HepG2 (cell line): ENCODE measurements around the gene TOP2B. TPM values are rescaled to one million over a fixed set of nuclear protein-coding genes. Genes with fewer than 3 reads are reported as not detected.

Source experiments
- ATAC-seq: fragments of 200-7000 bp; cut with Tn5 transposase; 3 replicates; pipeline ENCODE4 v1.9.1; 2020; ENCODE audit warnings: mild to moderate bottlenecking, moderate library complexity
- BruUV-seq: library from RNA; stranded (reverse); fragments of 400-500 nt; replicated peaks from 2 replicates; lab custom pipeline; 2021; lab: Mats Ljungman, UMichigan
- CTCF ChIA-PET: fragments of 300-600 bp; formaldehyde crosslinking; extraction: SDS; loops from one replicate; lab custom pipeline; 2021; ENCODE audit warnings: low total read pairs, inconsistent platforms, low intra/inter-chr PET ratio; lab: Yijun Ruan, JAX
- POLR2A ChIA-PET: fragments of 350-600 bp; sonication (Branson Sonifier 250); formaldehyde crosslinking; loops from one replicate; lab custom pipeline; 2020; ENCODE audit warnings: antibody characterized with exemption, inconsistent platforms; lab: Yijun Ruan, JAX
- DNase-seq: peaks from one replicate; pipeline ENCODE4 v3.0.0-alpha.2; 2015; ENCODE audit warnings: low spot score
- FAIRE-seq: peaks from 3 replicates; lab custom pipeline; 2011; peaks lifted over from hg19 to GRCh38; lab: Jason Lieb, UNC
- H2AFZ ChIP-seq: one replicate; pipeline ENCODE4 v1.6.1; 2011; ENCODE audit warnings: low read length, inconsistent platforms
- H3K27ac ChIP-seq: fragments of 300-600 bp; 3 replicates; pipeline ENCODE4 v1.8.0; 2011; ENCODE audit warnings: mixed run types, mild to moderate bottlenecking, mixed read lengths, low read length, inconsistent platforms; ENCODE audit not compliant: insufficient read depth; ENCODE audit errors: extremely low read length
- H3K27me3 ChIP-seq, 2 experiments: fragments of 200-600 bp in 1 of 2; 2 replicates in 1 of 2; 3 replicates in 1 of 2; pipeline versions ENCODE4 v1.6.0 to v1.8.0; 2011; ENCODE audit warnings: low read length in 2 of 2, mild to moderate bottlenecking in 2 of 2, moderate library complexity in 2 of 2, inconsistent platforms in 1 of 2; ENCODE audit not compliant: insufficient read depth in 2 of 2, control insufficient read depth in 1 of 2
- H3K36me3 ChIP-seq, 2 experiments: fragments of 200-600 bp in 1 of 2; replicated peaks in 1 of 2; 2 replicates in 1 of 2; 3 replicates in 1 of 2; pipeline versions ENCODE4 v1.5.1 to v1.8.0; 2011; ENCODE audit warnings: low read length in 2 of 2, inconsistent platforms in 1 of 2; ENCODE audit not compliant: insufficient read depth in 2 of 2, control insufficient read depth in 1 of 2
- H3K4me1 ChIP-seq: 2 replicates; pipeline ENCODE4 v1.5.1; 2012; ENCODE audit warnings: low read length, inconsistent platforms; ENCODE audit not compliant: insufficient read depth
- H3K4me2 ChIP-seq: 2 replicates; pipeline ENCODE4 v1.6.0; 2011; ENCODE audit warnings: low read depth, low read length, inconsistent platforms
- H3K4me3 ChIP-seq, 3 experiments: fragments of 200-600 bp in 1 of 3; sonication (generic), shearing (Covaris generic) in 1 of 3; replicated peaks in 1 of 3; 2 replicates each; pipeline ENCODE4 v1.5.1; 2011 to 2016; ENCODE audit warnings: low read length in 3 of 3, inconsistent platforms in 2 of 3, low read depth in 2 of 3, mild to moderate bottlenecking in 2 of 3, control low read depth in 1 of 3, mixed read lengths in 1 of 3; ENCODE audit not compliant: insufficient read depth in 1 of 3
- H3K79me2 ChIP-seq: one replicate; pipeline ENCODE4 v1.6.1; 2011; ENCODE audit warnings: low read length, inconsistent platforms; ENCODE audit not compliant: insufficient read depth
- H3K9ac ChIP-seq: 2 replicates; pipeline ENCODE4 v1.6.0; 2011; ENCODE audit warnings: mild to moderate bottlenecking, low read depth, low read length, inconsistent platforms; ENCODE audit not compliant: insufficient read depth
- H3K9me3 ChIP-seq: 2 replicates; pipeline ENCODE4 v1.5.1; 2012; ENCODE audit warnings: mild to moderate bottlenecking, low read length
- H4K20me1 ChIP-seq: 2 replicates; pipeline ENCODE4 v1.6.0; 2011; ENCODE audit warnings: inconsistent platforms, mild to moderate bottlenecking, low read length, moderate library complexity; ENCODE audit not compliant: insufficient read depth
- ARID5B ChIP-seq: IDR thresholded peaks from 2 replicates; pipeline ENCODE4 v1.4.0; 2020; ENCODE audit warnings: mild to moderate bottlenecking, missing genetic modification reagents
- CCDC6 ChIP-seq: sonication (generic); formaldehyde crosslinking; IDR thresholded peaks from 2 replicates; pipeline ENCODE4 v1.8.1; 2022; ENCODE audit warnings: mild to moderate bottlenecking, missing genetic modification reagents, moderate library complexity
- FOSL2 ChIP-seq: sonication (generic); formaldehyde crosslinking; IDR thresholded peaks from 2 replicates; pipeline ENCODE4 v1.4.0; 2020; ENCODE audit warnings: missing genetic modification reagents
- FOXA3 ChIP-seq: IDR thresholded peaks from 2 replicates; pipeline ENCODE4 v1.6.1; 2016; ENCODE audit warnings: missing genetic modification reagents, missing compliant biosample characterization
- GATAD2A ChIP-seq: IDR thresholded peaks from 2 replicates; pipeline ENCODE4 v1.6.1; 2016
- KLF6 ChIP-seq: IDR thresholded peaks from 2 replicates; pipeline ENCODE4 v1.8.0; 2016; ENCODE audit warnings: missing biosample characterization, missing genetic modification reagents
- MLXIP ChIP-seq: sonication (generic); formaldehyde crosslinking; IDR thresholded peaks from 2 replicates; pipeline ENCODE4 v1.9.0; 2021; ENCODE audit warnings: missing genetic modification reagents, borderline replicate concordance
- NFE2 ChIP-seq: sonication (generic); formaldehyde crosslinking; IDR thresholded peaks from 2 replicates; pipeline ENCODE4 v1.4.0; 2020; ENCODE audit warnings: missing genetic modification reagents
- RBFOX2 ChIP-seq: fragments of 200-400 bp; formaldehyde crosslinking; IDR thresholded peaks from 2 replicates; pipeline ENCODE4 v1.6.1; 2017; ENCODE audit warnings: low read depth, mild to moderate bottlenecking, low read length
- SOX5 ChIP-seq: IDR thresholded peaks from 2 replicates; pipeline ENCODE4 v1.6.1; 2016; ENCODE audit warnings: borderline replicate concordance
- SUZ12 ChIP-seq: fragments of 150-350 bp; IDR thresholded peaks from 2 replicates; pipeline ENCODE4 v1.6.1; 2014; ENCODE audit warnings: low read depth, low read length
- ZNF282 ChIP-seq: fragments of 450-650 bp; IDR thresholded peaks from 2 replicates; pipeline ENCODE4 v1.6.1; 2018; ENCODE audit not compliant: partially characterized antibody
- ZNF629 ChIP-seq: sonication (generic); formaldehyde crosslinking; conservative IDR thresholded peaks from 2 replicates; pipeline ENCODE4 v1.5.0; 2020; ENCODE audit warnings: missing genetic modification reagents
- ZNF747 ChIP-seq: sonication (generic); formaldehyde crosslinking; IDR thresholded peaks from 2 replicates; pipeline ENCODE4 v1.8.1; 2023; ENCODE audit warnings: missing genetic modification reagents, mild to moderate bottlenecking, borderline replicate concordance
- ZNF776 ChIP-seq: sonication (generic); formaldehyde crosslinking; IDR thresholded peaks from 2 replicates; pipeline ENCODE4 v1.4.0; 2020; ENCODE audit warnings: mild to moderate bottlenecking, missing genetic modification reagents
- ZNF788 ChIP-seq: sonication (generic); formaldehyde crosslinking; IDR thresholded peaks from 2 replicates; pipeline ENCODE4 v1.5.0; 2020; ENCODE audit warnings: mild to moderate bottlenecking, missing genetic modification reagents, borderline replicate concordance
- ZNF790 ChIP-seq: sonication (generic); formaldehyde crosslinking; IDR thresholded peaks from 2 replicates; pipeline ENCODE4 v1.8.0; 2022; ENCODE audit warnings: missing genetic modification reagents, mild to moderate bottlenecking, borderline replicate concordance
- ZNF800 ChIP-seq: sonication (generic); formaldehyde crosslinking; IDR thresholded peaks from 2 replicates; pipeline ENCODE4 v1.4.0; 2020; ENCODE audit warnings: missing genetic modification reagents
- WGBS: methylation state at CpG from one replicate; pipeline ENCODE4 v1.1.6; 2017; ENCODE audit warnings: low lambda C conversion rate; 5-methylcytosine and 5-hydroxymethylcytosine counted together
- in situ Hi-C: cut with HindIII; loops from 2 replicates; pipeline ENCODE4 v1.10.0; 2017; ENCODE audit warnings: low pct_unique_long_range_greater_than_20kb; ENCODE audit not compliant: extremely low pct_ligation_motif_present
- intact Hi-C: fragments of 100-400 bp; cut with micrococcal nuclease; formaldehyde crosslinking; loops from one replicate; pipeline ENCODE4 v1.10.0; 2022; ENCODE audit not compliant: unreplicated experiment
- polyA plus RNA-seq, 8 experiments: library from polyadenylated mRNA; depleted of rRNA in 3 of 8; stranded (reverse) in 7 of 8; unstranded in 1 of 8; fragments of >200 nt; fragmentation: Illumina TruSeq in 4 of 8; extraction: Trizol in 4 of 8; gene quantifications; 2 replicates each; pipeline versions ENCODE4 v1.2.1 to v1.2.3, GENCODE V29; 2011 to 2016; ENCODE audit warnings: low read depth in 4 of 8, missing spikeins in 1 of 8, mixed read lengths in 1 of 8; ENCODE audit not compliant: insufficient read depth in 1 of 8
- total RNA-seq, 5 experiments: library from RNA; depleted of rRNA; stranded (reverse); fragments of >200 nt; fragmentation: Illumina TruSeq; extraction: Trizol; gene quantifications; 2 replicates each; pipeline ENCODE4 v1.2.3, GENCODE V29; 2016; ENCODE audit warnings: low read depth in 1 of 5

TOP2B gene
- total and polyA plus RNA-seq, 2 of the 13 experiments (the other 11 are each of a cell fraction or from before 2014, with no cell fraction given), result 27.6 to 88.1 TPM

GRCh38 chr3:25582242-25582641 lies 82.5 kb downstream of the TOP2B start:
- ATAC-seq (peak; percentile 90), FAIRE-seq (peak; percentile 23), DNase-seq (peak; percentile 69)
- H3K79me2 ChIP-seq, result no peaks in the 10 kb centered on the region
- no TSS peak for BruUV-seq
- H3K4me2 ChIP-seq, result no peak overlapping the region
- no peak overlapping the region for H3K9ac ChIP-seq
- H3K4me3 ChIP-seq, result no peak overlapping the region
- ChIA-PET CTCF (no interaction called here), POLR2A (no interaction called here)
- H3K9me3 ChIP-seq, result no peaks in the 10 kb centered on the region
- no peaks in the 10 kb centered on the region for H3K36me3 ChIP-seq
- intact Hi-C loops, result no loop called here
- no peak overlapping the region for H2AFZ ChIP-seq
- WGBS, result 18% methylated on average over 2 of the region's 2 CpGs
- no peaks in the 10 kb centered on the region for H3K27me3 ChIP-seq
- peaks cover 25% of the 10 kb centered on the region for H3K4me1 ChIP-seq
- in situ Hi-C loops, result loop anchor here (10.0 kb wide), 1 partner anchor 157 kb away; the partner anchor contains the start of gene RARB
- H4K20me1 ChIP-seq, result no peaks in the 10 kb centered on the region
- no peak overlapping the region for H3K27ac ChIP-seq
- TF ChIP-seq GATAD2A (peak; percentile 47), MLXIP (CRISPR knock-in tag) (no peak), KLF6 (CRISPR knock-in tag) (no peak), ZNF776 (CRISPR knock-in tag) (no peak), ZNF282 (no peak), ARID5B (CRISPR knock-in tag) (peak; percentile 70), FOSL2 (CRISPR knock-in tag) (peak; percentile 91), ZNF800 (CRISPR knock-in tag) (no peak), NFE2 (CRISPR knock-in tag) (peak; percentile 89), ZNF747 (CRISPR knock-in tag) (no peak), ZNF790 (CRISPR knock-in tag) (no peak), FOXA3 (CRISPR knock-in tag) (0 out of 2 replicates have a peak, but pooled peaks have one; percentile 12), SOX5 (CRISPR knock-in tag) (peak; percentile 21; the same call in 1 of the 2 replicates), SUZ12 (no peak), ZNF788 (CRISPR knock-in tag) (no peak), CCDC6 (CRISPR knock-in tag) (no peak), RBFOX2 (no peak), ZNF629 (CRISPR knock-in tag) (no peak)
